Esophagus muscularis mucosa (tissue), 4 donors: ENCODE measurements around the gene TSPAN17. TPM values are rescaled to one million over a fixed set of nuclear protein-coding genes. Genes with fewer than 3 reads are reported as not detected.

Experiments used
- DNase-seq: peaks from one replicate; pipeline ENCODE4 v3.0.0-alpha.2; 2017; ENCODE audit errors: extremely low spot score
- H3K27ac ChIP-seq, 4 donors: fragments of 200-600 bp; sonication (generic); replicated peaks in 1 of 4; 1 replicate in 3 of 4; 2 replicates in 1 of 4; pipeline ENCODE4 v1.5.1; 2016 to 2019; ENCODE audit warnings: mild to moderate bottlenecking in 1 of 4
- H3K27me3 ChIP-seq, 4 donors: fragments of 200-600 bp; sonication (generic); one replicate each; pipeline versions ENCODE4 v1.5.1 to v1.6.0; 2016 to 2019
- H3K36me3 ChIP-seq, 4 donors: fragments of 200-600 bp; sonication (generic); one replicate each; pipeline ENCODE4 v1.5.1; 2016 to 2019
- H3K4me1 ChIP-seq, 4 donors: fragments of 200-600 bp; sonication (generic); one replicate each; pipeline ENCODE4 v1.5.1; 2016 to 2019
- H3K4me3 ChIP-seq, 4 donors: fragments of 200-600 bp; sonication (generic); 1 replicate in 2 of 4; 2 replicates in 2 of 4; pipeline ENCODE4 v1.5.1; 2016 to 2019; ENCODE audit warnings: mild to moderate bottlenecking in 4 of 4, moderate library complexity in 1 of 4
- H3K9me3 ChIP-seq, 4 donors: fragments of 200-600 bp; sonication (generic); 1 replicate in 3 of 4; 2 replicates in 1 of 4; pipeline ENCODE4 v1.5.1; 2016 to 2019
- EP300 ChIP-seq: sonication (generic); formaldehyde crosslinking; IDR thresholded peaks from one replicate; pipeline ENCODE4 v1.6.1; 2017; ENCODE audit warnings: antibody characterized with exemption
- POLR2A ChIP-seq: fragments of 450-650 bp; IDR thresholded peaks from one replicate; pipeline ENCODE4 v1.6.1; 2017; ENCODE audit warnings: antibody characterized with exemption, moderate library complexity, mild to moderate bottlenecking, low read depth
- POLR2AphosphoS5 ChIP-seq, 2 donors: sonication (generic); formaldehyde crosslinking; IDR thresholded peaks; one replicate each; pipeline ENCODE4 v1.6.1; 2017; ENCODE audit warnings: antibody characterized with exemption in 2 of 2
- WGBS: methylation state at CpG from one replicate; pipeline ENCODE4 v1.1.5; 2018; 5-methylcytosine and 5-hydroxymethylcytosine counted together
- intact Hi-C: fragments of 100-400 bp; cut with DNase I; formaldehyde crosslinking; loops from one replicate; pipeline ENCODE4 v1.15.1; 2023
- total RNA-seq, 4 donors: library from RNA; depleted of rRNA; stranded (reverse); fragments of >200 nt; gene quantifications; one replicate each; pipeline versions ENCODE4 v1.1.0 to v1.2.1, GENCODE V29; 2016
- TF ChIP-seq, protein P1 (sequence below), 3 experiments: fragments of 200-600 bp in 2 of 3; fragments of 450-650 bp in 1 of 3; sonication (generic) in 2 of 3; IDR thresholded peaks; one replicate each; pipeline ENCODE4 v1.5.1; 2017 to 2019; ENCODE audit warnings: antibody characterized with exemption in 3 of 3, mild to moderate bottlenecking in 2 of 3, moderate library complexity in 1 of 3

TSPAN17 gene
- total RNA-seq, 4 donors from 2014 or later, result 8.3 to 18.6 (median 14.8) TPM

DNA sequence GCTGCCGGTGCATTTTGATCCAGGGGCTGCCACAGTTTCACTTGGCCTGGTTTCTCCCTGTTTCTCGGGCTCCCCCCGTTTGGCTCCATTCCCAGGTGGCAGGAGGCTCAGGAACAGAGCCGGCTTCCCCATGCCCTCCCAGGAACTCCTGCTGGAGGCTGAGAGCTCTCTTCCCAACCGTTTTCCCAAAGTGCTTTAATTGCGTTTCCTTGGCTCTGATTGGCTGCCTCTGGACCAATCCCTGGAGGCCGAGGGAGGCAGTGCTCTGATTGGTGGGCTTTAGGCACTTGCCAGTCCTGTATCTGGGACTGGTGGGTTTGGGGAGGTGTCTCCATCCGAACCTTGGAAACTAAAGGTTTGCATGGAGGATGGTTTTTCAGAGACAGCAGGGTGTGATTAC, 4.9 kb downstream of the TSPAN17 start:
- no peak overlapping the region for H3K27ac ChIP-seq
- intact Hi-C loops, result no loop called here
- no peaks in the 10 kb centered on the region for H3K9me3 ChIP-seq
- no peak for DNase-seq
- H3K4me1 ChIP-seq, result peaks cover 13 to 40% (median 33%) of the 10 kb centered on the region in 4 donors
- H3K27me3 ChIP-seq, result no peaks in the 10 kb centered on the region
- H3K4me3 ChIP-seq, result no peak overlapping the region
- 69% methylated on average over 7 of the region's 8 CpGs for WGBS
- peaks cover 7 to 50% (median 45%) of the 10 kb centered on the region in 4 donors for H3K36me3 ChIP-seq
- TF ChIP-seq, protein P1, sequence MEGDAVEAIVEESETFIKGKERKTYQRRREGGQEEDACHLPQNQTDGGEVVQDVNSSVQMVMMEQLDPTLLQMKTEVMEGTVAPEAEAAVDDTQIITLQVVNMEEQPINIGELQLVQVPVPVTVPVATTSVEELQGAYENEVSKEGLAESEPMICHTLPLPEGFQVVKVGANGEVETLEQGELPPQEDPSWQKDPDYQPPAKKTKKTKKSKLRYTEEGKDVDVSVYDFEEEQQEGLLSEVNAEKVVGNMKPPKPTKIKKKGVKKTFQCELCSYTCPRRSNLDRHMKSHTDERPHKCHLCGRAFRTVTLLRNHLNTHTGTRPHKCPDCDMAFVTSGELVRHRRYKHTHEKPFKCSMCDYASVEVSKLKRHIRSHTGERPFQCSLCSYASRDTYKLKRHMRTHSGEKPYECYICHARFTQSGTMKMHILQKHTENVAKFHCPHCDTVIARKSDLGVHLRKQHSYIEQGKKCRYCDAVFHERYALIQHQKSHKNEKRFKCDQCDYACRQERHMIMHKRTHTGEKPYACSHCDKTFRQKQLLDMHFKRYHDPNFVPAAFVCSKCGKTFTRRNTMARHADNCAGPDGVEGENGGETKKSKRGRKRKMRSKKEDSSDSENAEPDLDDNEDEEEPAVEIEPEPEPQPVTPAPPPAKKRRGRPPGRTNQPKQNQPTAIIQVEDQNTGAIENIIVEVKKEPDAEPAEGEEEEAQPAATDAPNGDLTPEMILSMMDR (IDR thresholded peaks at IDR 0.05), result no peak
- TF ChIP-seq POLR2AphosphoS5 (IDR thresholded peaks at IDR 0.05) (no peak), EP300 (no peak)

DNA sequence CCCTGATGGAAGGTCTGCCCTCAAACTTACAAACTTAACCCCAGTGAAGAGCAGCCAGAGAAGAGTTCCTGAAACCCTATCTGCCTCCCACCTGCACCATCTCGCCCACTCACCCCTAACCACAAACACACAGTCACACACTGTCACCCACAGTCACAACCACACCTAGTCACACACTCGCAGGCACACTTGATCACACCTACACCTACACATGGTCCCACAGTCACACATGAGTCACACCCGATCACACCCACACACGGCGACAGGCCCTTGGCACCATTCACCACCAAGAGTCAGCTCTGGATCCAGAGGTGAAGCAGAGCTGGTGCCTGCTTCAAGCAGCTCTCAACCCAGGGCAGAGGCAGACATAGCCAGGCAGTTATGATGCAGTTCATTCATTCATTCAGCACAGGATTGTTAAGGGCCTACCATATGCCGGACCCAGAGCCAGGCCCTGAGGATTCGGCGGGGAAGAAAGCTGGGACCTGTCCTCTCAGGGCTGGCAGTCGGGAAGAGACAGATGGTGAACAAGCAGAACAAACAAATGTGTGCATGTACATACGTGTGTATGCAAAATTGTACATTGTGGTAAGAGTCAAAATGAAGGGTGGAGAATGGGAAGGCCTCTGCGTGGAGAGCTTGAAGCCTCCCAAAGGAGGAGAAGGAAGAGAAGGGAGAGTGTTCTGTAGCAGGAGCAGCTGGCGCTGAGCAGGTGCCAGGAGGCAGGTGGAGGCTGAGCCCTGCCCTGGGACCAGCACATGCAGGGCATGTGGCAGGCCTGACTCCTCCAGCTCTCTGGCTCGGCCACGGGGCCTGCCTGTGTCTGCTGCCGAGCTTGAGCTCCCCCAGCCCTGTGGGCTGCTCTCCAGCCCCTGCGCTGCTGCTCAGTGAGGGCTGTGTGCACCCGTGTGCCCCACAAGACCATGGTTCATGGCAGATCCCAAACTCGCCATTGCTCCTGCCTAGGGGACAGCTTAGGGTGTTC, 6.4 kb downstream of the TSPAN17 start:
- intact Hi-C loops, result no loop called here
- peaks cover 7 to 59% (median 51%) of the 10 kb centered on the region in 4 donors for H3K36me3 ChIP-seq
- H3K4me1 ChIP-seq, result peaks cover 12 to 37% (median 32%) of the 10 kb centered on the region in 4 donors
- no peak for DNase-seq
- H3K9me3 ChIP-seq, result no peaks in the 10 kb centered on the region
- H3K27me3 ChIP-seq, result no peaks in the 10 kb centered on the region
- no peak for TF ChIP-seq POLR2A
- no peak for TF ChIP-seq POLR2AphosphoS5 (IDR thresholded peaks at IDR 0.05)
- no peak for TF ChIP-seq EP300
- TF ChIP-seq, protein P1 (IDR thresholded peaks at IDR 0.05), result no peak
- no peak overlapping the region for H3K27ac ChIP-seq
- 82% methylated on average over 15 of the region's 18 CpGs for WGBS
- no peak overlapping the region for H3K4me3 ChIP-seq

DNA sequence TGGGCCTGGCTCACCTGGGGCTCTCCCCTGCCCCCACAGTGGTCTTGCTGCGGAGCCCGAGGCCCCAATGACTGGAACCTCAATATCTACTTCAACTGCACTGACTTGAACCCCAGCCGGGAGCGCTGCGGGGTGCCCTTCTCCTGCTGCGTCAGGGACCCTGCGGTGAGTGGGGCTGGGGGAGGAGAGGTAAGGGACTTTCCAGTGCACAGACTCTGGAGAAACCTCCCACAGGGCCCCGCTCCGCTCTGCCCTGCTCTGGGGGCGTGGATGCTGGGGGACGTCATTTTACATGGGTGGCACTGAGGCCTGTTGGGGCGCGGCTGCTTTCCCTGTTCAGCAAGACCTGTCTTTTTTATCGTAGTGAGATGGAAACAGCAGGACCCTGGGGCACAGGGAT, 7.6 kb downstream of the TSPAN17 start:
- intact Hi-C loops, result loop anchor here (5.0 kb wide), 1 partner anchor 302 kb away; no protein-coding TSS in a partner anchor
- Histone ChIP-seq H3K27me3 (no peaks in the 10 kb centered on the region), H3K9me3 (no peaks in the 10 kb centered on the region)

DNA sequence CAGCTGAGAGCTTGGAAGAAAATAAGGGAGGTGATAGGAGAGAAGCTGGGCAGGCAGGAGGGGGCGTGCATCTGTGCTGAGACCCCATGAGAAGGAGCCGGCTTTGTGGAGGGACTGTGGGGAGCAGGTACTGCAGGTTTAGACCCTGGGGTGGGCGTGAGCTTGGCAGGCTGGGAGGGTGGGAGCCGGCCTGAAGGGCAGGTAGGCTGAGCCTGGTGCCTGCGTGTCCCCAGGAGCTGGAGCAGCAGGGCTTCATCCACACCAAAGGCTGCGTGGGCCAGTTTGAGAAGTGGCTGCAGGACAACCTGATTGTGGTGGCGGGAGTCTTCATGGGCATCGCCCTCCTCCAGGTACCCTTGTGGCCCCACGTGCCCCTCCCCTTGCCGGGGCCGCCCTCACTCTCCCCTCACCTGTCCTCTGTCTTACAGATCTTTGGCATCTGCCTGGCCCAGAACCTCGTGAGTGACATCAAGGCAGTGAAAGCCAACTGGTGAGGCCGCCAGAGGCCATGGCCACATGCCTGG, 9.2 kb downstream of the TSPAN17 start:
- DNase-seq, result no peak
- H3K4me3 ChIP-seq, result no peak overlapping the region
- intact Hi-C loops, result loop anchor here (5.0 kb wide), 1 partner anchor 301 kb away; no protein-coding TSS in a partner anchor
- no peaks in the 10 kb centered on the region for H3K27me3 ChIP-seq
- WGBS, result 89% methylated on average over 12 of the region's 13 CpGs
- H3K27ac ChIP-seq, result no peak overlapping the region
- peaks cover 7 to 59% (median 51%) of the 10 kb centered on the region in 4 donors for H3K36me3 ChIP-seq
- no peaks in the 10 kb centered on the region for H3K9me3 ChIP-seq
- peaks cover 13 to 28% (median 23%) of the 10 kb centered on the region in 4 donors for H3K4me1 ChIP-seq
- TF ChIP-seq POLR2A (no peak), POLR2AphosphoS5 (IDR thresholded peaks at IDR 0.05) (no peak), EP300 (no peak)
- TF ChIP-seq, protein P1 (IDR thresholded peaks at IDR 0.05), result no peak

More for the DNA sequence above, 7.6 kb downstream of the TSPAN17 start:
- 84% methylated on average over 6 of the region's 14 CpGs for WGBS
- Histone ChIP-seq H3K27ac (no peak overlapping the region), H3K4me3 (no peak overlapping the region), H3K4me1 (peaks cover 13 to 37% (median 30%) of the 10 kb centered on the region in 4 donors), H3K36me3 (peaks cover 7 to 59% (median 51%) of the 10 kb centered on the region in 4 donors)
- no peak for TF ChIP-seq POLR2A
- TF ChIP-seq, protein P1 (IDR thresholded peaks at IDR 0.05), result no peak
- no peak for TF ChIP-seq EP300
- no peak for TF ChIP-seq POLR2AphosphoS5 (IDR thresholded peaks at IDR 0.05)
- DNase-seq, result no peak
